PFSK-1 (cell line): ENCODE data around the gene SEZ6L.

Experiments
- POLR2AphosphoS5 ChIP-seq: IDR thresholded peaks from 2 replicates; pipeline ENCODE4 v1.6.1; 2012; ENCODE audit warnings: low read depth, mild to moderate bottlenecking, control low read depth, low read length, moderate library complexity
- SIN3A ChIP-seq: IDR thresholded peaks from 2 replicates; pipeline ENCODE4 v1.6.1; 2012; ENCODE audit warnings: mild to moderate bottlenecking, low read length, moderate library complexity, borderline replicate concordance; ENCODE audit not compliant: insufficient read depth
- TF ChIP-seq, protein P1 (sequence below), 2 experiments: IDR thresholded peaks; 2 replicates each; pipeline versions ENCODE4 v1.6.1 to v1.8.0; 2011 to 2012; ENCODE audit warnings: low read depth in 2 of 2, low read length in 2 of 2, control low read depth in 1 of 2, inconsistent platforms in 1 of 2, mild to moderate bottlenecking in 1 of 2, moderate library complexity in 1 of 2; ENCODE audit not compliant: insufficient read depth in 1 of 2

DNA sequence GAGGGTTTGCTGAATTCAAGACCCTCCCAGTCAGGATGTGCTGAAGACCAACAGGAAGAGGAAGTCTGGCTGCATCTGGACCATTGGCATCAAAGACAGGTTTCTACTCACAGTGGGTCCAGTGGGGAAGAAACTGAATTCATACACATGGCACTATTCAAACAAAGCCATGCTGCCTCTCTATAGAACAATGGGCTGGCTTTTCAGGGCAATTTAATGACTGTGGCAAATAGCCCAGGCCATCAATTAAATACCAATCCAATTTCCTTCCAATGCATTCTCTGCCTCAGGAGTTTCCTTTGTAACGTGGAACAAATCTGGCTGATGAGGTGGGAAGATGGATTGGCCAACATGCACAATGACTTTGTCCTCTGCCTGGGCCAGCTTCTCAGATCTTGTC is 98.6 kb downstream of the SEZ6L start:
- no peak for TF ChIP-seq SIN3A
- no peak for TF ChIP-seq POLR2AphosphoS5
- TF ChIP-seq, protein P1, sequence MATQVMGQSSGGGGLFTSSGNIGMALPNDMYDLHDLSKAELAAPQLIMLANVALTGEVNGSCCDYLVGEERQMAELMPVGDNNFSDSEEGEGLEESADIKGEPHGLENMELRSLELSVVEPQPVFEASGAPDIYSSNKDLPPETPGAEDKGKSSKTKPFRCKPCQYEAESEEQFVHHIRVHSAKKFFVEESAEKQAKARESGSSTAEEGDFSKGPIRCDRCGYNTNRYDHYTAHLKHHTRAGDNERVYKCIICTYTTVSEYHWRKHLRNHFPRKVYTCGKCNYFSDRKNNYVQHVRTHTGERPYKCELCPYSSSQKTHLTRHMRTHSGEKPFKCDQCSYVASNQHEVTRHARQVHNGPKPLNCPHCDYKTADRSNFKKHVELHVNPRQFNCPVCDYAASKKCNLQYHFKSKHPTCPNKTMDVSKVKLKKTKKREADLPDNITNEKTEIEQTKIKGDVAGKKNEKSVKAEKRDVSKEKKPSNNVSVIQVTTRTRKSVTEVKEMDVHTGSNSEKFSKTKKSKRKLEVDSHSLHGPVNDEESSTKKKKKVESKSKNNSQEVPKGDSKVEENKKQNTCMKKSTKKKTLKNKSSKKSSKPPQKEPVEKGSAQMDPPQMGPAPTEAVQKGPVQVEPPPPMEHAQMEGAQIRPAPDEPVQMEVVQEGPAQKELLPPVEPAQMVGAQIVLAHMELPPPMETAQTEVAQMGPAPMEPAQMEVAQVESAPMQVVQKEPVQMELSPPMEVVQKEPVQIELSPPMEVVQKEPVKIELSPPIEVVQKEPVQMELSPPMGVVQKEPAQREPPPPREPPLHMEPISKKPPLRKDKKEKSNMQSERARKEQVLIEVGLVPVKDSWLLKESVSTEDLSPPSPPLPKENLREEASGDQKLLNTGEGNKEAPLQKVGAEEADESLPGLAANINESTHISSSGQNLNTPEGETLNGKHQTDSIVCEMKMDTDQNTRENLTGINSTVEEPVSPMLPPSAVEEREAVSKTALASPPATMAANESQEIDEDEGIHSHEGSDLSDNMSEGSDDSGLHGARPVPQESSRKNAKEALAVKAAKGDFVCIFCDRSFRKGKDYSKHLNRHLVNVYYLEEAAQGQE (IDR thresholded peaks at IDR 0.05; ENCODE audit: insufficient read depth in 1 of 2, low read depth in 2 of 2, low read length in 2 of 2), result no peak
